Transverse colon (tissue), 4 donors: ENCODE measurements around the gene CASQ1. TPM values are rescaled to one million over a fixed set of nuclear protein-coding genes. Genes with fewer than 3 reads are reported as not detected.

Source experiments
- DNase-seq: peaks from one replicate; pipeline ENCODE4 v3.0.0-alpha.2; 2019
- H3K27ac ChIP-seq, 4 donors: fragments of 200-600 bp; sonication (generic); 2 replicates each; pipeline ENCODE4 v1.5.1; 2016 to 2018; ENCODE audit warnings: inconsistent platforms in 4 of 4
- H3K27me3 ChIP-seq: fragments of 200-600 bp; sonication (generic); 2 replicates; pipeline ENCODE4 v1.5.1; 2017; ENCODE audit warnings: inconsistent platforms
- H3K36me3 ChIP-seq, 4 donors: fragments of 200-600 bp; sonication (generic); 2 replicates each; pipeline ENCODE4 v1.5.1; 2017 to 2019; ENCODE audit warnings: inconsistent platforms in 4 of 4
- H3K4me1 ChIP-seq, 4 donors: fragments of 200-600 bp; sonication (generic); 2 replicates each; pipeline ENCODE4 v1.5.1; 2017 to 2020; ENCODE audit warnings: inconsistent platforms in 4 of 4
- H3K4me3 ChIP-seq, 4 donors: fragments of 200-600 bp; sonication (generic); 1 replicate in 1 of 4; 2 replicates in 3 of 4; pipeline versions ENCODE4 v1.5.1 to v1.6.1; 2017 to 2019; ENCODE audit warnings: inconsistent platforms in 4 of 4
- H3K9me3 ChIP-seq, 2 donors: fragments of 200-600 bp; sonication (generic); 2 replicates each; pipeline ENCODE4 v1.5.1; 2017 to 2019; ENCODE audit warnings: inconsistent platforms in 2 of 2
- CTCF ChIP-seq, 5 experiments: fragments of 200-600 bp in 3 of 5; fragments of 450-650 bp in 2 of 5; sonication (generic) in 3 of 5; IDR thresholded peaks; 1 replicate in 2 of 5; 2 replicates in 3 of 5; pipeline ENCODE4 v1.5.1; 2016 to 2017; ENCODE audit warnings: antibody characterized with exemption in 5 of 5, inconsistent platforms in 3 of 5, mild to moderate bottlenecking in 2 of 5, moderate library complexity in 1 of 5
- EP300 ChIP-seq: sonication (generic); formaldehyde crosslinking; IDR thresholded peaks from one replicate; pipeline ENCODE4 v1.6.1; 2017; ENCODE audit warnings: antibody characterized with exemption, low read depth
- POLR2A ChIP-seq: fragments of 450-650 bp; IDR thresholded peaks from one replicate; pipeline ENCODE4 v1.6.1; 2016; ENCODE audit warnings: antibody characterized with exemption, mild to moderate bottlenecking, moderate library complexity
- POLR2AphosphoS5 ChIP-seq, 3 donors: sonication (generic); formaldehyde crosslinking; IDR thresholded peaks; one replicate each; pipeline ENCODE4 v1.6.1; 2016; ENCODE audit warnings: antibody characterized with exemption in 3 of 3
- WGBS, 2 donors: methylation state at CpG; one replicate each; pipeline ENCODE4 v1.1.5; 2018; ENCODE audit warnings: low coverage in 1 of 2; 5-methylcytosine and 5-hydroxymethylcytosine counted together
- in situ Hi-C, 4 donors: fragments of 200-750 bp; cut with MboI; loops; one replicate each; pipeline versions ENCODE4 v1.15.0 to v1.15.1; 2017; ENCODE audit warnings: low sequenced_read_pairs in 3 of 4, low pct_ligation_motif_present in 1 of 4, low pct_unique_long_range_greater_than_20kb in 1 of 4
- intact Hi-C: fragments of 100-400 bp; cut with DNase I; formaldehyde crosslinking; loops from one replicate; pipeline ENCODE4 v1.15.1; 2023; ENCODE audit warnings: low total_unique reads
- total RNA-seq, 4 donors: library from RNA; depleted of rRNA; stranded (reverse); fragments of >200 nt; gene quantifications; one replicate each; pipeline ENCODE4 v1.1.0, GENCODE V29; 2016

The CASQ1 gene
- total RNA-seq, 4 donors from 2014 or later = 0.55 to 0.95 TPM; not detected in 2

DNA sequence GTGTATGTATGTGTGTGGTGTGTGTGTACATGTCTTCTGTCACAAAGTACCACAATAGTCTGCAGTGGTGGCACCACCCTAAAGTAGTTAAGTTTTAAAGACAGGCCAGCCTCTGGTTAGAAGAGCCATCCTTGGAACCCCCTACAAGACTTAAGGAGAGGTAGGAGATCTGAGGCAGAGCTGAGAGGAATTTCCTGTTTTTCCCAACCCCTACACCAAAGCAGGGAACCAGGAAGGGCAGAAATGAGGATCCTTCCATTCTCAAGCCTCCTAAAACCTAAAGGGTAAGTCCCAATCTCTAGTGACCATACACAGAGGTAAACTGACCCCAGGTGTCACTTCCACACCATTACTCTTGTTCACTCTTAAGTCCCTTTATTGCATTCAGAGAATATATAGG lies 25.9 kb downstream of the CASQ1 start:
- H3K36me3 ChIP-seq = peaks cover 0 to 25% (median 6%) of the 10 kb centered on the region in 4 donors
- no peak overlapping the region for H3K4me3 ChIP-seq
- TF ChIP-seq EP300 = no peak
- no peak for TF ChIP-seq POLR2AphosphoS5 (IDR thresholded peaks at IDR 0.05)
- TF ChIP-seq CTCF (IDR thresholded peaks at IDR 0.05) = no peak
- no peak for TF ChIP-seq POLR2A
- H3K27me3 ChIP-seq = no peaks in the 10 kb centered on the region
- no peaks in the 10 kb centered on the region for H3K9me3 ChIP-seq
- in situ Hi-C loops = no loop called here
- H3K4me1 ChIP-seq = peaks cover 17 to 42% (median 25%) of the 10 kb centered on the region in 4 donors
- no peak for DNase-seq
- H3K27ac ChIP-seq = peak overlapping the region; percentile 39 to 80 (median 66)
- intact Hi-C loops = no loop called here

- Histone ChIP-seq H3K4me1 (peaks cover 17 to 42% (median 25%) of the 10 kb centered on the region in 4 donors), H3K36me3 (peaks cover 0 to 35% (median 11%) of the 10 kb centered on the region in 4 donors), H3K27me3 (no peaks in the 10 kb centered on the region), H3K9me3 (no peaks in the 10 kb centered on the region), H3K27ac (peak overlapping the region; percentile 39 to 80 (median 66)), H3K4me3 (no peak overlapping the region)
- in situ Hi-C loops (no loop called here), intact Hi-C loops (no loop called here)
- no peak for TF ChIP-seq POLR2A
- no peak for TF ChIP-seq EP300
- TF ChIP-seq POLR2AphosphoS5 (IDR thresholded peaks at IDR 0.05) = no peak
- TF ChIP-seq CTCF (IDR thresholded peaks at IDR 0.05) = no peak
- peak; percentile 53 for DNase-seq
- 40 to 55% methylated on average over 2 to 10 of the region's 10 CpGs for WGBS, 2 donors
These were observed 27.2 kb downstream of the CASQ1 start for GRCh38 chr1:160217481-160218051.

DNA sequence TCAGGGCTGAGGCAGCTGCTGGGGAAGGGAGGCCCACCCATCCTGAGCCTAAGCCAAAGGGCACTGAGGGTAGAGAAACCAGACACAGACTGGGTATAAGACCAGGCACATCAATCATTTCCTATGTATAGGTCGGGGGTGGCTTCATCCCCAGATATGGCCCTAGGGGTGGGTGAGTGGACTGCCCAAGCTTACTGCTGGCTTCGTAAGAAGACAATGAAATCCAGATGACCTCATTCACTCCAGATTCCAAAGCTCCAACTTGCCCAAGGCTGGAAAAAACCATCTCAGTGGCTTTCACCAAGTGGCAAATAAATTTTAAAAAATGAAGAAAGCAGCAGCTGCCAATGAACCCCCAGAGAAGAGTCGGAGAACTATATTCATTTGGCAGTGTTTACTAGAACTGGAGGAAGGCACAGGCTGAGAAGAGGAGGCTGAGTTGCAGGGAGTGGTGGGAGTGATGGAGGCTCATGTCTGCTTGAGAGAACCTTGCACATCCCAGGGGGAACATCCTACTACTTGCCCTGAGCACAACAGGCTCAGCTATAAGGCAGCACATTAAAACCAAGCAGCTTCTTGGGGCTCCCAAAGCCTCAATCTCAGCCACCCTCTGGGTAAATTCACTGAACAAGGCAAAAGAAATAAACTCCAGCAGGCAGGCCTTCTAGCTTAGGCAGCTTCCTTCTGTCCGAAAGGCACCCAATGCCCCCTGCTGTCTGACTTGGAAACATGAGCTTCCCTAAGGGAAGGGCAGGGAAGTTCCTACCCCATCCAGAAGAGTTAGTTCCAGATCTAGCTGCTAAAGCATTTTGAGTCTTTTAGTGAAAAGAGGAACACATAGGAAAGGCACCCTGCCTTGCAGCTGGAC lies 28.9 kb downstream of the CASQ1 start:
- DNase-seq = peak; percentile 52
- intact Hi-C loops (loop anchor here (1.0 kb wide), 1 partner anchor 120 kb away; no protein-coding TSS in a partner anchor), in situ Hi-C loops (no loop called here)
- TF ChIP-seq CTCF (IDR thresholded peaks at IDR 0.05) = peak; percentile 49 to 58 (median 56)
- no peak for TF ChIP-seq EP300
- peak in 1 of 3 donors; percentile 8 for TF ChIP-seq POLR2AphosphoS5 (IDR thresholded peaks at IDR 0.05)
- TF ChIP-seq POLR2A = no peak
- H3K4me1 ChIP-seq = peaks cover 17 to 37% (median 25%) of the 10 kb centered on the region in 4 donors
- 47 to 60% methylated on average over 1 to 4 of the region's 4 CpGs for WGBS, 2 donors
- no peaks in the 10 kb centered on the region for H3K9me3 ChIP-seq
- H3K36me3 ChIP-seq = peaks cover 0 to 40% (median 19%) of the 10 kb centered on the region in 4 donors
- H3K4me3 ChIP-seq = no peak overlapping the region
- peak overlapping the region; percentile 39 to 80 (median 66) for H3K27ac ChIP-seq
- H3K27me3 ChIP-seq = no peaks in the 10 kb centered on the region

GRCh38 chr1:160220301-160220700 lies 29.9 kb downstream of the CASQ1 start:
- Histone ChIP-seq H3K4me1 (peaks cover 17 to 30% (median 25%) of the 10 kb centered on the region in 4 donors), H3K27me3 (no peaks in the 10 kb centered on the region), H3K9me3 (no peaks in the 10 kb centered on the region), H3K36me3 (peaks cover 0 to 50% (median 22%) of the 10 kb centered on the region in 4 donors), H3K4me3 (no peak overlapping the region), H3K27ac (no peak overlapping the region)
- intact Hi-C loops (no loop called here), in situ Hi-C loops (no loop called here)
- no peak for TF ChIP-seq EP300
- no peak for TF ChIP-seq POLR2A
- TF ChIP-seq POLR2AphosphoS5 (IDR thresholded peaks at IDR 0.05) = no peak
- TF ChIP-seq CTCF (IDR thresholded peaks at IDR 0.05) = no peak
- no peak for DNase-seq
- 88 to 92% methylated on average over 2 of the region's 2 CpGs for WGBS, 2 donors
